HL-60 (cell line): ENCODE measurements around the gene SEC23IP.
A peak's percentile ranks its signal among the peaks of the same experiment; 100 is the strongest.
"Not testable (repeated sequence)": the region's sequence is repeated elsewhere in the genome, so short reads cannot be mapped to it uniquely, and the experiment has no call there.

Source experiments
- DNase-seq, 2 experiments: peaks; one replicate each; pipeline ENCODE4 v3.0.0-alpha.2; 2010 to 2020; ENCODE audit warnings: low read depth in 1 of 2, low spot score in 1 of 2
- H3K27ac ChIP-seq: fragments of 250-450 bp; sonication (Bioruptor Pico); replicated peaks from 2 replicates; pipeline ENCODE4 v1.5.1; 2020; ENCODE audit warnings: mild to moderate bottlenecking, moderate library complexity
- H3K27me3 ChIP-seq: fragments of 250-450 bp; sonication (Bioruptor Pico); 2 replicates; pipeline ENCODE4 v1.5.1; 2021; ENCODE audit warnings: mild to moderate bottlenecking, moderate library complexity; ENCODE audit not compliant: insufficient read depth, poor library complexity, severe bottlenecking
- H3K4me3 ChIP-seq: replicated peaks from 2 replicates; pipeline ENCODE4 v1.5.1; 2011; ENCODE audit warnings: mild to moderate bottlenecking, control low read depth, low read length; ENCODE audit not compliant: insufficient read depth
- CTCF ChIP-seq: IDR thresholded peaks from one replicate; pipeline ENCODE4 v1.5.1; 2011; ENCODE audit warnings: low read length, control low read depth, inconsistent platforms; ENCODE audit not compliant: insufficient read depth
- GABPA ChIP-seq: IDR thresholded peaks from 2 replicates; pipeline ENCODE4 v1.6.1; 2012; ENCODE audit warnings: low read depth
- POLR2AphosphoS5 ChIP-seq: IDR thresholded peaks from 2 replicates; pipeline ENCODE4 v1.6.1; 2012; ENCODE audit warnings: low read depth
- REST ChIP-seq: IDR thresholded peaks from 2 replicates; pipeline ENCODE4 v1.6.1; 2012; ENCODE audit warnings: low read depth; ENCODE audit not compliant: insufficient replicate concordance
- SPI1 ChIP-seq: IDR thresholded peaks from 2 replicates; pipeline ENCODE4 v1.6.1; 2012; ENCODE audit warnings: low read depth, mild to moderate bottlenecking, borderline replicate concordance

Gene SEC23IP

GRCh38 chr10:119896937-119897770 is 4.6 kb downstream of the SEC23IP start:
- Histone ChIP-seq H3K27ac (peak overlapping the region; percentile 42), H3K4me3 (no peak overlapping the region), H3K27me3 (no peaks in the 10 kb centered on the region)
- DNase-seq, result no peak
- TF ChIP-seq GABPA (no peak), CTCF (no peak), SPI1 (no peak), POLR2AphosphoS5 (no peak), REST (no peak)

- H3K4me3 ChIP-seq, result no peak overlapping the region
- no peak for DNase-seq
- TF ChIP-seq SPI1 (no peak), CTCF (no peak), GABPA (no peak), POLR2AphosphoS5 (no peak), REST (no peak)
- no peak overlapping the region for H3K27ac ChIP-seq
- no peaks in the 10 kb centered on the region for H3K27me3 ChIP-seq
These were observed 6.0 kb downstream of the SEC23IP start for GRCh38 chr10:119898577-119898976.

- Histone ChIP-seq H3K27me3 (no peaks in the 10 kb centered on the region), H3K27ac (no peak overlapping the region), H3K4me3 (no peak overlapping the region)
- DNase-seq, result no peak
- TF ChIP-seq SPI1 (no peak), GABPA (no peak), CTCF (no peak), REST (no peak), POLR2AphosphoS5 (no peak)
These were observed 11.6 kb downstream of the SEC23IP start for GRCh38 chr10:119903946-119904666.

- DNase-seq, H3K4me3 ChIP-seq, H3K27ac ChIP-seq, H3K27me3 ChIP-seq: not testable (repeated sequence)
These were observed 15.2 kb downstream of the SEC23IP start for GRCh38 chr10:119907695-119908094.
